ENCODE measurements around the gene SSC5D.

Gene SSC5D

DNA sequence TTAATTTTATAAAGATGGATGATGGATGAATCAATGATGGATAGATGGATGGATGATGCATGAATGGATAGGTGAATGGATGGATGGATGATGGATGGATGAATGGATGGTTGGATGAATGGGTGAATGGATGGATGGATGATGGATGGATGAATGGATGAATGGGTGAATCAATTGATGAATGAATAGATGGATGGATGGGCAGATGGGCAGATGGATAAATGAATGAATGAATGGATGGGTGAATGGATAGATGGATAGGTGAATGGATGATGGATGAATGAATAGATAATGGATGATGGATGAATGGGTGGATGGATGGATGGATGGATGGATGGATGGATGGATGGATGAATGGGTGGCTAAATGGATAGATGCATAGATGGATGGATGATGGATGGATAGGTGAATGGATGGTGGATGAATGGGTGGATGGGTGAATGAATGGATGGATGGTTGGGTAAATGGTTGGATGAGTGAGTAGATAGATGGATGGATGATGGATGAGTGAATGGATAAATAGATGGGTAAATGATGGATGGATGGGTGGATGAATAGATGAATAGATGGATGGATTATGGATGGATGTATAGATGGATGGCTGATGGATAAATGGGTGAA lies 79.6 kb downstream of the SSC5D start:
- no peak for TF ChIP-seq ZNF274 (IDR thresholded peaks at IDR 0.05; ENCODE audit: low read depth, low read length)
- no peak overlapping the region for H3K4me3 ChIP-seq (ENCODE audit: low read length)
